ENCODE results near the gene CNP. TPM values are rescaled to one million over a fixed set of nuclear protein-coding genes. Genes with fewer than 3 reads are reported as not detected.
A peak's percentile ranks its signal among the peaks of the same experiment; 100 is the strongest.

CNP gene
- total RNA-seq, result 10 to 100 TPM; 24.7 to 76.7 (median 43.4) TPM

DNA sequence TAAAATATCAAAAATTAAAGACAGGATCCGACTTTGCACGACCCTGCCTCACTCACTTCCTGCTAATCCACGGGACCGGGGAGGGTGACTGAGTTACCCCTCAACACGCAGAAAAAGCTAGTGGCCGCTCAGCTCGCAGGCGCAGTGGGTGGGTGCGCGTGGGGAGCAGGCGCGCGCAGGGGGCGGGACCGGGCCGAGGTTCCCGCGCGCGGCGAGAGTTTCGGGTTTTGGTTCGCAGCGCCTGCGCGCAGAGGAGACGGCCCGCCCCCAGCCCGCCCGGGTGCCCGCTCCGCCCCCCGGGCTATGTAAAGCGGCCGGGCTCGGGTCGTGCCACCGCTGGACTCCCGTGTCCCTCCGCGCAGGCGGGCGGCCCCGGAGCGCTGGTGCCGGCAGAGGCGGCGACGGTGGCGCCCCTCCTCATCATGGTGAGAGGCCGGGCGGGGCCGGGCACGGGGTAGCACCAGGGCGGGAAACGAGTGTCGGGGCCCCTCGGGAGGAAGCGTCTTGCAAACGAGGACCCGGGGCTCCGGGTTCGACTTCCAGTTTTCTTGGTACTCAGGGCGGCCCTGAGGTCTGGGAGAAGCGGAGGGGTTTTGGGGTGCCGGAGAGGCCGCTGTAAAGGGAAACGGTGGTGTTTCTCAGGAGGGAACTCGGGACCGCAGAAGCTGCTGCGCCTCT, at the start of gene CNP:
Gene CNP (plus strand): TSS at position 333 of the 678 bp plus-strand sequence. CDS start 90 bp downstream, at position 423.
- no peaks in the 10 kb centered on the region for H3K9me3 ChIP-seq
- peak; percentile 90 to 96 (median 94) for DNase-seq
- H3K36me3 ChIP-seq, result peaks cover 0 to 20% (median 0%) of the 10 kb centered on the region in 3 donors
- peaks cover 0 to 27% (median 5%) of the 10 kb centered on the region in 4 donors for H3K4me1 ChIP-seq
- H3K27me3 ChIP-seq, result no peaks in the 10 kb centered on the region
- TF ChIP-seq POLR2A (IDR thresholded peaks at IDR 0.05), result peak; percentile 58 to 82
- TF ChIP-seq, protein P1, sequence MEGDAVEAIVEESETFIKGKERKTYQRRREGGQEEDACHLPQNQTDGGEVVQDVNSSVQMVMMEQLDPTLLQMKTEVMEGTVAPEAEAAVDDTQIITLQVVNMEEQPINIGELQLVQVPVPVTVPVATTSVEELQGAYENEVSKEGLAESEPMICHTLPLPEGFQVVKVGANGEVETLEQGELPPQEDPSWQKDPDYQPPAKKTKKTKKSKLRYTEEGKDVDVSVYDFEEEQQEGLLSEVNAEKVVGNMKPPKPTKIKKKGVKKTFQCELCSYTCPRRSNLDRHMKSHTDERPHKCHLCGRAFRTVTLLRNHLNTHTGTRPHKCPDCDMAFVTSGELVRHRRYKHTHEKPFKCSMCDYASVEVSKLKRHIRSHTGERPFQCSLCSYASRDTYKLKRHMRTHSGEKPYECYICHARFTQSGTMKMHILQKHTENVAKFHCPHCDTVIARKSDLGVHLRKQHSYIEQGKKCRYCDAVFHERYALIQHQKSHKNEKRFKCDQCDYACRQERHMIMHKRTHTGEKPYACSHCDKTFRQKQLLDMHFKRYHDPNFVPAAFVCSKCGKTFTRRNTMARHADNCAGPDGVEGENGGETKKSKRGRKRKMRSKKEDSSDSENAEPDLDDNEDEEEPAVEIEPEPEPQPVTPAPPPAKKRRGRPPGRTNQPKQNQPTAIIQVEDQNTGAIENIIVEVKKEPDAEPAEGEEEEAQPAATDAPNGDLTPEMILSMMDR (IDR thresholded peaks at IDR 0.05), result peak in 1 of 6 experiments; percentile 5
- H3K27ac ChIP-seq, result peak within 1 kb of the TSS; percentile 81 to 96 (median 90)
- H3K4me3 ChIP-seq, result peak within 1 kb of the TSS; percentile 70 to 98 (median 91)

DNA sequence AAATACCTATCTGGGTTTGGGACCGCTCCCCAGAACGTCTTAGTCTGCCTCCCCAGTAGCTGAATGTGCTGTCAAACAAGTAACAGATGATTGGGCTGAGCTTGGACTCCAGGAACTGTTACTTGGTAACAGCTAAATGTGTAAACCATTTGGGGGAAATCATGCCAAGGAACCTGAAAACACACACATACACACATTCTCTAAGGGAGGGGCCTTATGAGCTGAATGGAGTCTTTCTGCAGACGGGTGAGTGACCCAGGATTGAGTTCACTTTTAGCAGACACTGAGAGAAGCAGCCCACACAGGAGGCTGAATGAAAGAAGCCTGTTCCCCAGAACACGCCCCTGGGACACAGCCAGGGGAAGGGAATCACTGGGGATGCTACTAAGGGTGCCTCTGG, 49.4 kb upstream of the CNP start:
- H3K9me3 ChIP-seq, result no peaks in the 10 kb centered on the region
- peak overlapping the region in 1 of 4 donors; percentile 89 for H3K4me3 ChIP-seq
- peak overlapping the region in 1 of 4 donors; percentile 90 for H3K27ac ChIP-seq
- peaks cover 0 to 51% (median 6%) of the 10 kb centered on the region in 4 donors for H3K4me1 ChIP-seq
- peaks cover 0 to 14% (median 0%) of the 10 kb centered on the region in 3 donors for H3K36me3 ChIP-seq
- H3K27me3 ChIP-seq, result no peaks in the 10 kb centered on the region
- no peak for DNase-seq
- TF ChIP-seq POLR2A (IDR thresholded peaks at IDR 0.05), result no peak
- TF ChIP-seq, protein P1 (IDR thresholded peaks at IDR 0.05), result no peak

DNA sequence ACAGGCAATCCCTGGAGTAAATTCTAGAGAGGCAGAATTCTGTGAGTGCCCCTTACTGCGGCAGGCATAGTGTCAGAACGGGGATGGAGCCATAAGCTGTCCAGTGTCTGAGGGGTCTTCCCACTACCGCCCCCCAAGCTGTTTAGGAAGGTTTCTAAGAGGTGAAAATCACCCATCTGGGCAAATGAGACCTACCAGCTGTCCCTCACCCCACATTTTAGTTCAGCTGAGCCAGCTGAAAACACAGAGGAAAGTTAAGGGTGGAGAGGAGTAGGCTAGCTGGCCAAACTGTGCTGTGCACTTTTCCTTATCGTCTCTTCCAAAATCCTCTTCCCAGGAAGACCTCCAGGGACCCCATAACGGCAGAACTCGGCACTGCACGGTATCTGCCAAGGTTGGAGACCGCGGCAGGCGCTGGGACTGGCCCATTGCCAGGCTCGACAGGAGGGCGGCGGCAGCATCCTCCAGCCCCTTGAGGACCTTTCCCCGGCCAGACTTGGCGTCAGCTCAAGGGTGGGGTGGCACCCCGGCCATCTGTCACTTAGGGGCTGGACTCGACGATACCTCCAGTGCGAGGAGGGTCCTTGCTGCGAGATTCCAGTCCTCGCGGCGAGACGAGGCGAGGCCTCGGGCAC, 48.8 kb upstream of the CNP start:
- H3K9me3 ChIP-seq, result no peaks in the 10 kb centered on the region
- H3K27me3 ChIP-seq, result no peaks in the 10 kb centered on the region
- peak overlapping the region; percentile 83 to 94 (median 86) for H3K4me3 ChIP-seq
- peak in 2 of 3 donors; percentile 31 to 70 for DNase-seq
- peaks cover 0 to 8% (median 0%) of the 10 kb centered on the region in 3 donors for H3K36me3 ChIP-seq
- peaks cover 0 to 51% (median 6%) of the 10 kb centered on the region in 4 donors for H3K4me1 ChIP-seq
- H3K27ac ChIP-seq, result peak overlapping the region; percentile 87 to 92 (median 90)
- TF ChIP-seq POLR2A (IDR thresholded peaks at IDR 0.05), result no peak
- TF ChIP-seq, protein P1 (IDR thresholded peaks at IDR 0.05), result no peak

DNA sequence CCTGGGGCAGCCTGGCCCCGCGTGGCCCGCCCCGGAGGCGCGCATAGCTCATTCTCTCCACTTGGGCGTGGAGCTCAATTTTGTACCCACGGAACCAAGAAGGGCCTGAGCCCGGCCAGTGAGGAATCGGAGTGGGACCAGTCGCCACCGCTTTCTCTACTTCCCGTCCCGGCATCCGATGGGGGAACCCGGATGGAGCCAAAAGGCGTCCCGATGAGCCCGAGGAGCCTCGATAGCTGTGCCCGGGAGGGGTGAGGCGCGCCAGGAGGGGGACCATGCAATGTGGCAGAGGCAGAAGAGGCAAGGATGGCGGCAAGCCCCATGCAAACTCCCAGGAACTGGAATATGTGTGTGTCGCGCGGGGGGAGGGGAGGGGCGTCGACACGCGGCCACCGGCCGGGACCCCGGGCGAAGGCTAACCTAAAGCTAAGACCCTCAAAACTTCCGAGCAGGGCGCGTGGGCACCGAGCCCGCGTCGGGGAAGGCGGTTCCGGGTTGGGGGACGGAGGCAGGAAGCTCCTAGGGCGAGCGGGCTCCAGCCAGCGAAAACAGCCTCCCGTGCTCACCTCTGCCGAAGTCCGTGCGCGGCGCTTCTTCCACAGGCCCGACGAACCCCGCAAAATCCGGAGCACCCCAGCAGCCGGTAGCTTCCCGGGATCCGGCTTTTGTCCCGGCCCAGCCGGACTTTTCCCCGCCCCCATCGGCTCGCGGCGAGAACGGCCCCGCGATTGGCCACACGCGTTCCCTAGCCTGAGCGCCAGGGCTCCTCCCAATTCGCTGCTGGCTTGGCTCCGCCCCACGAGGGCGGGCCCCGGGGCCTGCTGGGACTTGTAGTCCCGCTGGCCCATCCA, 48.1 kb upstream of the CNP start, which contains the start of gene ACLY:
Gene ACLY (minus strand): TSS at position 638 of the 851 bp plus-strand sequence. CDS start 5,078 bp downstream, outside the sequence.
- Histone ChIP-seq H3K27me3 (no peaks in the 10 kb centered on the region), H3K4me3 (peak within 1 kb of the TSS; percentile 83 to 94 (median 86)), H3K4me1 (peaks cover 0 to 50% (median 6%) of the 10 kb centered on the region in 4 donors), H3K27ac (peak within 1 kb of the TSS; percentile 87 to 92 (median 90)), H3K9me3 (no peaks in the 10 kb centered on the region), H3K36me3 (peaks cover 0 to under 1% (median 0%) of the 10 kb centered on the region in 3 donors)
- TF ChIP-seq, protein P1 (IDR thresholded peaks at IDR 0.05), result peak in 2 of 6 experiments; percentile 13 to 15
- TF ChIP-seq POLR2A (IDR thresholded peaks at IDR 0.05), result peak; percentile 86 to 92
- peak; percentile 96 to 99 (median 98) for DNase-seq

Measured in Peyer's patch (tissue), 4 donors.